Measurements from ENCODE around the gene ANO5.

- no peak for TF ChIP-seq CTCF (optimal IDR thresholded peaks at IDR 0.05 in 1 of 3, IDR thresholded peaks at IDR 0.05 in 1 of 3, conservative IDR thresholded peaks at IDR 0.05 in 1 of 3; ENCODE audit: extremely low read depth in 1 of 3, insufficient read depth in 2 of 3, low read length in 3 of 3)
- TF ChIP-seq EZH2 (IDR thresholded peaks at IDR 0.05; ENCODE audit: low read length), result no peak
Measured at GRCh38 chr11:22165759-22166513, 26.9 kb upstream of the ANO5 start.
